HEK293 (cell line): Measurements from ENCODE around the gene MED15.

Experiments used
- CTCF ChIA-PET: fragments of 350-600 bp; formaldehyde crosslinking; extraction: SDS; loops from one replicate; lab custom pipeline; 2021; ENCODE audit warnings: antibody characterized with exemption; lab: Yijun Ruan, JAX
- POLR2A ChIA-PET: fragments of 300-600 bp; formaldehyde crosslinking; extraction: SDS; loops from one replicate; lab custom pipeline; 2020; ENCODE audit warnings: antibody characterized with exemption, inconsistent platforms; lab: Yijun Ruan, JAX
- H3K27ac ChIP-seq: fragments of 200-500 bp; sonication (Bioruptor generic); 2 replicates; pipeline ENCODE4 v1.5.1; 2014; ENCODE audit warnings: low read depth, low read length, control low read depth, inconsistent platforms; ENCODE audit errors: extremely low read depth
- H3K36me3 ChIP-seq, 2 experiments: fragments of 200-500 bp in 1 of 2; sonication (Bioruptor generic) in 1 of 2; 1 replicate in 1 of 2; 2 replicates in 1 of 2; pipeline ENCODE4 v1.5.1; 2014 to 2017; ENCODE audit warnings: inconsistent platforms in 2 of 2, low read length in 2 of 2; ENCODE audit not compliant: control insufficient read depth in 2 of 2, insufficient read depth in 1 of 2
- H3K4me1 ChIP-seq: fragments of 200-500 bp; sonication (Bioruptor generic); 2 replicates; pipeline ENCODE4 v1.5.1; 2014; ENCODE audit warnings: mild to moderate bottlenecking, low read length, inconsistent platforms; ENCODE audit not compliant: control insufficient read depth, insufficient read depth
- H3K4me3 ChIP-seq: 2 replicates; pipeline ENCODE4 v1.5.1; 2011; ENCODE audit warnings: low read depth, mild to moderate bottlenecking, control low read depth, low read length, moderate library complexity
- H3K9me3 ChIP-seq: fragments of 200-500 bp; sonication (Bioruptor generic); 2 replicates; pipeline ENCODE4 v1.5.1; 2014; ENCODE audit warnings: low read depth, low read length, inconsistent platforms; ENCODE audit not compliant: control insufficient read depth, insufficient read depth
- BCL11A ChIP-seq: fragments of 450-650 bp; formaldehyde crosslinking; IDR thresholded peaks from 2 replicates; pipeline ENCODE4 v1.5.1; 2016; ENCODE audit warnings: low read depth, missing biosample characterization, missing genetic modification characterization
- CTCF ChIP-seq: fragments of 450-650 bp; formaldehyde crosslinking; IDR thresholded peaks from 2 replicates; pipeline ENCODE4 v1.5.1; 2016; ENCODE audit warnings: missing biosample characterization, missing genetic modification characterization
- KLF17 ChIP-seq: fragments of 450-650 bp; formaldehyde crosslinking; IDR thresholded peaks from 2 replicates; pipeline ENCODE4 v1.5.1; 2016; ENCODE audit warnings: missing biosample characterization, missing genetic modification characterization
- MEIS1 ChIP-seq: sonication (generic); formaldehyde crosslinking; IDR thresholded peaks from 2 replicates; pipeline ENCODE4 v1.8.1; 2022; ENCODE audit warnings: missing genetic modification reagents, mild to moderate bottlenecking, borderline replicate concordance
- SP7 ChIP-seq: fragments of 450-650 bp; formaldehyde crosslinking; IDR thresholded peaks from 2 replicates; pipeline ENCODE4 v1.5.1; 2016; ENCODE audit warnings: missing biosample characterization, missing genetic modification characterization
- ZNF211 ChIP-seq: fragments of 450-650 bp; formaldehyde crosslinking; IDR thresholded peaks from 2 replicates; pipeline ENCODE4 v1.5.1; 2016; ENCODE audit warnings: low read depth, missing biosample characterization, missing genetic modification characterization
- ZNF394 ChIP-seq: fragments of 450-650 bp; formaldehyde crosslinking; IDR thresholded peaks from 2 replicates; pipeline ENCODE4 v1.5.1; 2016; ENCODE audit warnings: missing biosample characterization, missing genetic modification characterization, mild to moderate bottlenecking, moderate library complexity, borderline replicate concordance
- ZNF416 ChIP-seq: fragments of 450-650 bp; formaldehyde crosslinking; IDR thresholded peaks from 2 replicates; pipeline ENCODE4 v1.5.1; 2016; ENCODE audit warnings: missing biosample characterization, missing genetic modification characterization
- ZNF426 ChIP-seq: fragments of 450-650 bp; formaldehyde crosslinking; IDR thresholded peaks from 2 replicates; pipeline ENCODE4 v1.5.1; 2017; ENCODE audit warnings: missing biosample characterization, missing genetic modification characterization, mild to moderate bottlenecking, inconsistent platforms, moderate library complexity
- ZNF514 ChIP-seq: fragments of 450-650 bp; formaldehyde crosslinking; IDR thresholded peaks from 2 replicates; pipeline ENCODE4 v1.5.1; 2016; ENCODE audit warnings: missing biosample characterization, missing genetic modification characterization
- ZNF518A ChIP-seq: fragments of 450-650 bp; formaldehyde crosslinking; conservative IDR thresholded peaks from 2 replicates; pipeline ENCODE4 v1.5.1; 2016; ENCODE audit warnings: low read depth, missing biosample characterization, missing genetic modification characterization
- ZNF544 ChIP-seq: fragments of 450-650 bp; formaldehyde crosslinking; IDR thresholded peaks from 2 replicates; pipeline ENCODE4 v1.5.0; 2017; ENCODE audit warnings: missing biosample characterization, missing genetic modification characterization
- ZNF549 ChIP-seq: fragments of 450-650 bp; IDR thresholded peaks from 2 replicates; pipeline ENCODE4 v1.5.1; 2018; ENCODE audit warnings: missing biosample characterization, missing genetic modification characterization, mild to moderate bottlenecking, inconsistent platforms, moderate library complexity
- ZNF560 ChIP-seq: fragments of 450-650 bp; formaldehyde crosslinking; IDR thresholded peaks from 2 replicates; pipeline ENCODE4 v1.5.1; 2017; ENCODE audit warnings: missing biosample characterization, missing genetic modification characterization, borderline replicate concordance
- ZNF561 ChIP-seq: fragments of 450-650 bp; IDR thresholded peaks from 2 replicates; pipeline ENCODE4 v1.5.1; 2018; ENCODE audit warnings: missing biosample characterization, missing genetic modification characterization, borderline replicate concordance
- ZNF600 ChIP-seq: fragments of 450-650 bp; formaldehyde crosslinking; IDR thresholded peaks from 2 replicates; pipeline ENCODE4 v1.5.1; 2016; ENCODE audit warnings: missing biosample characterization, missing genetic modification characterization
- ZNF623 ChIP-seq: fragments of 450-650 bp; formaldehyde crosslinking; IDR thresholded peaks from 2 replicates; pipeline ENCODE4 v1.5.1; 2016; ENCODE audit warnings: missing biosample characterization, missing genetic modification characterization
- ZNF785 ChIP-seq: fragments of 450-650 bp; formaldehyde crosslinking; IDR thresholded peaks from 2 replicates; pipeline ENCODE4 v1.5.1; 2016; ENCODE audit warnings: missing biosample characterization, missing genetic modification characterization

The MED15 gene

GRCh38 chr22:20571531-20572007, 64.2 kb downstream of the MED15 start:
- ChIA-PET POLR2A (no interaction called here), CTCF (interaction anchor here (0.6 to 7.0 kb wide), 23 partner anchors 8 to 524 kb away, joined by 3 to 85 read pairs (median 4); no protein-coding TSS in a partner anchor)
- no peak overlapping the region for H3K4me3 ChIP-seq
- TF ChIP-seq MEIS1 (CRISPR knock-in tag) (no peak), CTCF (tag by site-specific recombination) (peak; percentile 27; the same call in 1 of the 2 replicates)
- H3K4me1 ChIP-seq: no peaks in the 10 kb centered on the region
- no peaks in the 10 kb centered on the region for H3K9me3 ChIP-seq
- peaks cover 10 to 91% of the 10 kb centered on the region in 2 experiments; a peak in 2 of 3 replicates for H3K36me3 ChIP-seq
- no peak overlapping the region for H3K27ac ChIP-seq

- Histone ChIP-seq H3K36me3 (peaks cover 6 to 91% of the 10 kb centered on the region in 2 experiments; a peak in 2 of 3 replicates), H3K27ac (no peak overlapping the region), H3K4me3 (no peak overlapping the region)
- TF ChIP-seq ZNF560 (tag by site-specific recombination): no peak
- no peak for TF ChIP-seq ZNF416 (tag by site-specific recombination)
- TF ChIP-seq ZNF561: no peak
- no peak for TF ChIP-seq BCL11A (tag by site-specific recombination)
- TF ChIP-seq ZNF211 (tag by site-specific recombination): no peak
- TF ChIP-seq ZNF426 (tag by site-specific recombination): no peak
- no peak for TF ChIP-seq KLF17 (tag by site-specific recombination)
- TF ChIP-seq ZNF623 (tag by site-specific recombination): no peak
- TF ChIP-seq ZNF785 (tag by site-specific recombination): no peak
- TF ChIP-seq ZNF549 (tag by site-specific recombination): no peak
- no peak for TF ChIP-seq ZNF544
- no peak for TF ChIP-seq ZNF394
- no peak for TF ChIP-seq ZNF518A (tag by site-specific recombination)
- TF ChIP-seq ZNF514 (tag by site-specific recombination): no peak
- no peak for TF ChIP-seq ZNF600 (tag by site-specific recombination)
- TF ChIP-seq SP7 (tag by site-specific recombination): no peak
- TF ChIP-seq, all 188 proteins: peak for 0
- CTCF ChIA-PET: interaction anchor here (0.5 to 7.0 kb wide), 21 partner anchors 8 to 179 kb away, joined by 3 to 85 read pairs (median 4); no protein-coding TSS in a partner anchor
- H3K4me1 ChIP-seq: no peaks in the 10 kb centered on the region
- H3K9me3 ChIP-seq: no peaks in the 10 kb centered on the region
- POLR2A ChIA-PET: interaction anchor here (0.6 kb wide), 2 partner anchors 10 to 154 kb away, joined by 3 read pairs; no protein-coding TSS in a partner anchor
These were observed 64.9 kb downstream of the MED15 start for GRCh38 chr22:20572132-20572802.
